D721Med (cell line): ENCODE results near the gene SCT.

Experiments used
- DNase-seq: peaks from one replicate; pipeline ENCODE4 v3.0.0; 2011; ENCODE audit warnings: low spot score; ENCODE audit not compliant: insufficient read length
- FAIRE-seq: peaks from 2 replicates; lab custom pipeline; 2011; peaks lifted over from hg19 to GRCh38; lab: Jason Lieb, UNC
- TF ChIP-seq, protein P1 (sequence below): IDR thresholded peaks from 2 replicates; pipeline ENCODE4 v1.5.1; 2012; ENCODE audit warnings: mild to moderate bottlenecking, control low read depth; ENCODE audit not compliant: insufficient read depth; ENCODE audit errors: missing control alignments

SCT gene

DNA sequence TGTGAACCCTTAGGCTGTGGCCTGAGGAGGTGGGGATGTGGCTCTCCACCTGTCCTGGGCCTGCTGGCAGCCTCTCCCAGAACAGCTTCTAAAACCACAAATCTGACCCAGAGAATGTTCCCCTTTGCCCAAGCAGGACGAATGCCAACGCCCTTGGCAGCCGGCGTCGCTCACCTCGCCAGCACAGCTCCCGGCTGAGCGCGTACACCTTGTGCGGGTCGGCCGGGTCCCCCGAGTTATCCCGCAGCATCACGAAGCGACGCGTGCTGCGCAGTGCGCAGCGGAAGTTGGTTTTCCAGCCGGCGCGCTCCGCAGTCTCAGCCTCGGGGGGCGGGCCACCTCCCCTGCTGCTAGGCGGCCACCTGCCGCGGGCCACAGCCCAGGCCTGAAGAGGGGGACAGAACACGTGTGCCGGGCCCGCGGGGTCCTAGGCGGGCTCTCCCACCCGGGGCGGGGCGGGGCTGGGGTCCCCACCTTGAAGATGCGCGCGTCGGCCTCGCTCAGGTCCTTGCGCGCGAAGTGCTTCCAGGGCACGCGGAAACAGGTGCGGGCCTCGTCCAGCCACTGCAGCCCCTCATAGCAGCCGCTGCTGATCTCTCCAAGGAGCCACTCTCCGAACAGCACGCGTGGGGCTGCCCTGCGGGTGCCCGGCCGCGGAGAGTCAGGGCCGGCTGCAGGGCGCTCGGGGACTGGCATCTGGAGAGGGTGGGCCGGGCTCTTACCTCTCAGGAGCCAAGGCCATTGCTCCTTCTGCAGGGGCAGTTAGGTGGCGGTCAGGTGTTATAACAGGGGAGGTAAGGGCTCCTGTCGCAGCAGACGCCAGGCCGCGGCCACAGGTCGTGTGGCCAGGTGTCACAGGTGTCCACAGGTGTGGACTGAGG, 12.1 kb downstream of the SCT start:
- FAIRE-seq (no peak), DNase-seq (no peak)
- TF ChIP-seq, protein P1, sequence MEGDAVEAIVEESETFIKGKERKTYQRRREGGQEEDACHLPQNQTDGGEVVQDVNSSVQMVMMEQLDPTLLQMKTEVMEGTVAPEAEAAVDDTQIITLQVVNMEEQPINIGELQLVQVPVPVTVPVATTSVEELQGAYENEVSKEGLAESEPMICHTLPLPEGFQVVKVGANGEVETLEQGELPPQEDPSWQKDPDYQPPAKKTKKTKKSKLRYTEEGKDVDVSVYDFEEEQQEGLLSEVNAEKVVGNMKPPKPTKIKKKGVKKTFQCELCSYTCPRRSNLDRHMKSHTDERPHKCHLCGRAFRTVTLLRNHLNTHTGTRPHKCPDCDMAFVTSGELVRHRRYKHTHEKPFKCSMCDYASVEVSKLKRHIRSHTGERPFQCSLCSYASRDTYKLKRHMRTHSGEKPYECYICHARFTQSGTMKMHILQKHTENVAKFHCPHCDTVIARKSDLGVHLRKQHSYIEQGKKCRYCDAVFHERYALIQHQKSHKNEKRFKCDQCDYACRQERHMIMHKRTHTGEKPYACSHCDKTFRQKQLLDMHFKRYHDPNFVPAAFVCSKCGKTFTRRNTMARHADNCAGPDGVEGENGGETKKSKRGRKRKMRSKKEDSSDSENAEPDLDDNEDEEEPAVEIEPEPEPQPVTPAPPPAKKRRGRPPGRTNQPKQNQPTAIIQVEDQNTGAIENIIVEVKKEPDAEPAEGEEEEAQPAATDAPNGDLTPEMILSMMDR: no peak

DNA sequence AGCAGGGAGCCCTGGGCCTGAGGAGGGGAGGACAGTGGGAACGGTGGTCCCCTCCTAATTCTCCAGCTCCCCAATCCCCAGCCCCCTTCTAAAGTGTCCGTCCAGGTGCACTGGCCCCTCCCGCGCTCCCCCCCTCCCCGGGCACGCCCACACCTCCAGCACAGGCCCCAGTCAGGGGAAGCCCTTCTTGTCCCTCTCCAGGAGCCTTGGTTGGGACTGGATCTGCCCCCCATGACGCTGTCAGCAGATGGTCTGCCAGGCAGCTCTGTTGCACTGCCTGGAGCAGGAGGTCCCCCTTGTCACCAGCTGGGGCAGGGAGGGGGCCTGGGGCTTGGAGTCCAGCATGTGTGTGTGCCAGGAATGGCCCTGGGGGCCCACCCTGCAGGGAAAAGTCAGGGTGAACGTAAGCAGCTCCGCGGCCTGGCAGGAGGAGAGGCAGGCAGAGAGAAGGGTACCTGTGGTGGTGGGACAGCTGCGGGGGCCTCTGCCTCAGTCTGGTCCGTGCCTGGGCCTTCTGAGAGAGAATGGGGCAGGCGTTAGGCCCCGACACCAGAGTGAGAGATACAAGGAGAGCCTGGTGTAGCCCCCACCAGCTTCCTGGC, 12.9 kb downstream of the SCT start:
- TF ChIP-seq, protein P1: no peak
- DNase-seq (no peak), FAIRE-seq (no peak)

DNA sequence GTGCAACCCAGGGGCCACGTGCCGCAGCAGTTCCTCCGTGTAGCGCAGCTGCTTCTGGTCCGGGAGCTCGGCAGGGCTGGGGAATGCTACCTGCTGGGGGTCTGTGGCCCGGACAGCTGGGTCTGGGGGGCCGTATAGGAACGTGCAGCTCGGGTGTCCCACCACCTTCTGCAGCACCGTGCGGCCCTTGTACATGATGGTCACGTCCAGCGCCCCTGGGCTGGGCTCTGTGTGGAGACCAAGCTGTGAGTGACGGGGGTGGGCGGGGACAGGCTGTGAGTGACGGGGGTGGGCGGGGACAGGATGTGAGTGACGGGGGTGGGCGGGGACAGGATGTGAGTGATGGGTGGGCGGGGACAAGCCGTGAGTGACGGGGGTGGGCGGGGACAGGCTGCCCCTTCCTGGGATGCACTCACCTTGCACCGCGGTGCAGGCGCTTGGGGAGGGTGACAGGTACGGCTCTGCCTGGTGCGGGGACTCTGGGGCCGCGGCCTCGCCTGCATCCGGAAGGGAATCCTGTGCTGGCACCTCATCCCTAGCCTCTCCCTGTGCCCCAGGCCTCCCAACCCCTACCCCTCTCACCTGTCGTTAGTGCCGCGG, 13.5 kb downstream of the SCT start:
- TF ChIP-seq, protein P1: no peak
- no peak for FAIRE-seq
- peak; percentile 32 for DNase-seq

DNA sequence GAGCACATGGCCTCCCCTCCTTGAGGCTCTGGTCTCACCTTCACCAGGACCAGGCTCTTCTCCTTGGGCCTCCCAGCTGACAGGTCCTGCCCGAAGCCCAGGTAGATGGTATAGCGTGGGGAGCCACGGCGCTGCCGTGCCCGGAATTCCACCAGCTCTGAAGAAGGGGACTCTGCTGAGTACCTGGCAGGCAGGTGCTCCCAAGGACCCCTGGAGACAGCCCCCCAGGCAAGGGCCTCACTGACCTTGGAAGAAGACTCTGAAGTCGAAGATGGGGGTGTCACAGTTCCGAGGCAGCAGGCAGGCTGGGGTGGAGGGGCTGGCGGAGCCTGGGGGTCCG, 14.1 kb downstream of the SCT start:
- no peak for FAIRE-seq
- TF ChIP-seq, protein P1: no peak

DNA sequence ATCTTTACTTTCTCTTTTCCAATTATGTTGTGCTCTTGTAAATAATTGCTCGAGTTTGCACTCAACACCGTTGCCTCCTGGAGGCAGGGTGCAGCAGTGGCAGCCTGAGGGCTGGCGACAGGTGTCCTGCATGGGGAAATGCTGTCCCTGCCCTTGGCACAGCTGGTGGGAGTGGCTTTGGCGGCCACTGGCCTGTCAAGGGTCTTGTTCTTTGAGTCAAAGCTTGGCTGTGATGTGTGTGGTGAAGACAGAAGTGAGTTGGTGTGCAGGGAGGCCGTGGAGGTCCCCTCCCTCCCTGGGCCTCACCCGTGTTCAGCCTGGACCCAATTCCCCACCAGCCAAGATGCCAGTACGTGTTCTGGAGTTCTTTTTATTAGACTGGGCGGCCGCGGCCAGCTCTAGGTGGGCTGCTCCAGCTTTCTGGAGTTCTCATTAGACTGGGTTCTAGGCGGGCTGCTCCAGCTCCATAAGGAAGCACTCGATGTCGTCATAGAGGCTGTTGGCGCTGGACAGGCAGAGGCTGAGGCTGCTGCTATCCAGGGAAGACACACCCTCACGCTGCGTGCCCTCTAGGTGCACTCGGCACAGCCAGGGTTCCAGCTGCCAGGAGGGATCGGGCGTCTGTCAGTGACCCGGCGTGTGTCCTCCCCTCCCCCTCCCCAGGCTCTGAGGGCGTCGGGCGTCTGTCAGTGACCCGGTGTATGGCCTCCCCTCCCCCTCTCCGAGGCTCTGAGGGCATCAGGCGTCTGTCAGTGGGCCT, 14.6 kb downstream of the SCT start:
- no peak for FAIRE-seq
- TF ChIP-seq, protein P1: no peak
- no peak for DNase-seq

More for the DNA sequence above, 14.1 kb downstream of the SCT start:
- no peak for DNase-seq

DNA sequence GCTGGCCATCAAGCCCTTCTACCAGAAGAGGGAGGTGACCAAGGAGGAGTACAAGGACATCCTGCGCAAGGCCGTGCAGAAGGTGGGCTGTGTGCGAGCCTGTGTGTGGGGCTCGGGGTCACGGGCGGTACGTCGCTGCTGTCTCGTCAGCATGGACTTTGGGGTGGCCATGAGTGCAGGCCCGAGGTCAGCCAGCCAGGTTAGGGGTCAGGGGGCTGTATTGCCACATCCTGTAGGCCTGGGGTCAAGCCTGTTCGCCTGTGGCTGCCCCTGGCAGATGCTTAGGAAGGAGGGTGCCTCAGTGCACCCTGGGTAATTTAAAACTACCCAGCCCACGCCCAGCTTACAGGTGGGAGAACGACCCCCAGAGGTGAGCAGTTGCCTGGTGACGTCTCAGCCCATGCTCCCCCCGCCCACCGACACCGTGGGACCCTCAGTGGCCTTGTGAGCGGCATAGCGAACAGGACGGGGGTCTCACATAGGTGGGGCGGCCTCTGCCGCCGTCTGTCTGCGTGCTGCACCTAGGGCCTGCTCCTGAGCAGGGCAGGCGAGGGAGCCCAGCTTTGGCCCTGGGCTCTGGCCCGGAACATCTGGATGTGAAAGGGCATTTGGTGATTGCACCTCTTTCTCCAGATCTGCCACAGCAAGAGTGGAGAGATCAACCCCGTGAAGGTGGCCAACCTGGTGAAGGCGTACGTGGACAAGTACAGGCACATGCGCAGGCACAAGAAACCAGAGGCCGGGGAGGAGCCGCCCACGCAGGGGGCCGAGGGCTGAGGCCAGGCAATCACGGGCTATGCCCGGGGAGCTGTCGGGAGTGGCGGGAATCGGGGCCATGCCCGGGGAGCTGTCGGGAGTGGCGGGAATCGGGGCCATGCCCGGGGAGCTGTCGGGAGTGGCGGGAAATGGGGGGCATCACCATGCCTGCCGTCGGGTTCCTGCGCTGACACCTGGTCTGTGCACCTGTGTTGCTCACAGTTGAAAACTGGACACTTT, 15.7 kb downstream of the SCT start:
- FAIRE-seq: no peak
- TF ChIP-seq, protein P1: no peak
- DNase-seq: no peak
